CD4-positive, alpha-beta T cell treated with Interleukin-15 for 4 hours (primary cell): ENCODE data around the gene SETBP1.

ENCODE experiments used
- DNase-seq: peaks from one replicate; pipeline ENCODE4 v3.0.0-alpha.2; 2020; ENCODE audit warnings: low spot score

SETBP1 gene

GRCh38 chr18:44761812-44762211 is 81.1 kb downstream of the SETBP1 start:
- no peak for DNase-seq

GRCh38 chr18:44763327-44763726 is 82.6 kb downstream of the SETBP1 start:
- DNase-seq = no peak

DNA sequence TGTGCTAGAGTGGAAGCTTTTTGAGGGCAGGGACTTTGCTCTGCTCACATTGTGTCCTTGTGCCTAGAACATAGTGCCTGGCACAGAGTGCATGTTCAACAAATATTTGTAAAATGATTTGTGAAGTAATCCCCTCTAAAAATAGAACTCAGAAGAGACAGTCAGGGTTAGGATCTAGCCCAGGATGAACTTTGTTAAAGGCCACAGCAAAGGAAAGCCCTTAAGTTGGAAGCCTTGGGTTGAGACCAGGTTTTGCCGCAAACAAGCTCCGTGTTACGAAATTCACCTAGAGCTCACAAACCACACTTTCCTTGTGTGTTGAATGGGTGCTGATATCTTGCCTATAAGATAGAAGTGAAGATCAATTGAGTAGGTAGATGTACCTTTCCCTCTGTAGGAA is 84.2 kb downstream of the SETBP1 start:
- no peak for DNase-seq

- no peak for DNase-seq
These were observed 84.8 kb downstream of the SETBP1 start for GRCh38 chr18:44765456-44765855.

- no peak for DNase-seq
These were observed 85.8 kb downstream of the SETBP1 start for GRCh38 chr18:44766450-44766849.

- no peak for DNase-seq
These were observed 87.1 kb downstream of the SETBP1 start for GRCh38 chr18:44767807-44768206.

DNA sequence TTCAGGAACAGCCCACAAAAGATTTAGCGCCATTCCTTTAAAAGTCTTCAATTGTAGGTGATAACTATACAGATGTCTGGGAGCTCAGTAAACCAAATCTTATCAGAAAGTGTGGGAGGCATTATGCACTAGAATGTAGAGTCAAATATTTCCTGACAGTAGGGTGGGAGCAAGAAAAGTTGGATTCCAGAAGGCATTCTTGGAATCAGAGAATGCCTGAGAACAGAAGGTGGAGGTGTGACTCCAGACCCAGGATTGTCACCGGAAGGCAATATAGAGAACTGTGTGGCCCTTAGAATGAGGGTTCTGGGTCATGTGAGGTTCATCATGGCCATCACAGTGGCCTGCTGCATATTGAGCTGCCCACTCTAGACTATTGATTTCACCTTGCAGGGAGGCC is 90.0 kb downstream of the SETBP1 start:
- no peak for DNase-seq

DNA sequence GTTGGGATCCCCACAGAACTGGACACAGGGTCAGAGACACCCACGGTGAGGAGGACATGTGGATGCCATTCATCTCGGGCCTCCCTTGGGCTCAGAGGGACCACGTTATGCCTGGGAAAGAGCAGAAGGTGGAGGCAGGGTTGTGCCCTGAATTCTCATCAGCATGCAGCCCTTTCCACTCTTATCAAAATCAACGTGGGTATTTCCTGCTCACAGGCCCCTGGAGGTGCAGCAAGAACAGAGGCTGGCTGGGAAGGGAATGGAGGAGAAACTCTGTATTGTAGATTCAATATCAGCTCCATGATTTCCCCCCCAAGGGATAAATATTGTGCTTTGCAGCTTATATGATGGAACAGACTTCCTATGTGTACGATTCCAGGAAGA is 90.9 kb downstream of the SETBP1 start:
- no peak for DNase-seq

GRCh38 chr18:44771956-44772917 is 91.5 kb downstream of the SETBP1 start:
- no peak for DNase-seq

DNA sequence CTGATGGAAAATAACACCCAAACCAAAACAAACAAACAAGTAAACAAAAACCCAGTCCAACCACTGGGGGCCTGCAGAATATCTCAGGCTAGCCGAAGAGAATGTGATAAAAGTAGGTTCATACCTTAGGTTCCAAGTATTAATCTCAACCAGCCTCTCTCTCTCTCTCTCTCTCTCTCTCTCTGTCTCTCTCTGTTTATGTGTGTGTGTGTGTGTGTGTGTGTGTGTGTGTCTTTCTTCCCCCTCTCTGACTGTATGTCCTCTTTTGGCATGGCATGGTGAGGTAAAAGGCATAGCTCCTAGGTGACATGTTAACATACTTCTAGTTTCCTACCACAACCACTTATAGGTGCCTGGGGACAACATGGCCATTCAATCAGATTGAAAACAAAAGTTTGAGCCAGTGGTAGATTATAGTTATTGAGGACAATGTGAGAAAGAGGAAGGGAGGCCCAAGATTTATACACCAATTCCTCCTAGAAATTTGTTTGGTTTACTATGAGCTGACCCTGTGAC is 93.0 kb downstream of the SETBP1 start:
- DNase-seq = no peak

DNA sequence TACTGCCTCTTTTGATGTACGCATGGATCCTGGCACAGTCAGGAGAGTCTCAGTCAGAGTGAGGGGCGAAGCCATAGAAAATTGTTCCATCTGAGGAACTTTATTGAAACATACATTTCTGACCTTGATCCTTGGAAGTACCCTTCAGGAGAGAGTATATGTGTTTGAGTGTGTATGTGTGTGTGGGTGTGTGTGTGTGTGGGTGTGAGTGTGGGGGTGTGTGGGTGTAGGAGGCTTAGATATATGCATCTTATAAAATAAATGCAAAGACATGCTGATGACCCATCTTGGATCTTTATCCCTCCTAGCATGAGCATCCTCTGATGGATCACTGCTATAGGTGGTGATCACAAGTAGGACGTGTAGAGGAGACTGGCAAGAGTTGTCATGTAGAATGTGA is 93.5 kb downstream of the SETBP1 start:
- no peak for DNase-seq

DNA sequence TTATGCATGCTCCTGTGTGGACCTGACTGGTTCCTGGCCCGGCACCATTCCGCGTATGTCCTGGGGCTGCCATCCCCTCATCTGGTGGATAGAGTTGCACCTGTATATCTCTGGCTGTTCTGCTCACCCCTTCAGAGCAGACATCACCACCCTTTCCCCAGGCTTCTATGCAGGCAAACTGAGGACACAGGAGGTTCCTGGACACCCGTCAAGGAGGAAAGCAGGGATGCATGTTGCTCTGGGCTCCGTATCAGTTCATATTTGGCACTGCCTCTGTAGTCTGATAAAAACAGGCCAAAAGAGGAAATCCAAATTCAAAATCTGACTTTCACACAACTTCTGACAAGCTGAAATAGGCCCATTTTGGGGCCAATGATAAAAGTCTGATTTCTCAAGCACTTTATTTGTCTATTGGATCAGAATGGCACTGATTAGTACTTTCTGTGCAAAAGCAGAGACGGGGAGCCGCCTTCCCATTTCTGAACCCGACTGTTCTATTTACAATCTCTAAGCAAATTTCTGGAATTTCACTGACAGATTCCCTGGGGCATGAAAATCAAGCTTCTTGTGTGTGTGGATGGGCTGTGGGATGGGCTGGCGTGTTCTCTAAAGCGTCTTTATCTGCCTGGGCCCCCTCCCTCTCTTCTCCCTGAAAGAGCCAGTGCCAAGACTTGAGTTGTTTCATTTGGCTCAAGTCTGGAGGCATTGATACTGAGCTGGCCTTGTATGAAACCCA is 96.9 kb downstream of the SETBP1 start:
- no peak for DNase-seq

DNA sequence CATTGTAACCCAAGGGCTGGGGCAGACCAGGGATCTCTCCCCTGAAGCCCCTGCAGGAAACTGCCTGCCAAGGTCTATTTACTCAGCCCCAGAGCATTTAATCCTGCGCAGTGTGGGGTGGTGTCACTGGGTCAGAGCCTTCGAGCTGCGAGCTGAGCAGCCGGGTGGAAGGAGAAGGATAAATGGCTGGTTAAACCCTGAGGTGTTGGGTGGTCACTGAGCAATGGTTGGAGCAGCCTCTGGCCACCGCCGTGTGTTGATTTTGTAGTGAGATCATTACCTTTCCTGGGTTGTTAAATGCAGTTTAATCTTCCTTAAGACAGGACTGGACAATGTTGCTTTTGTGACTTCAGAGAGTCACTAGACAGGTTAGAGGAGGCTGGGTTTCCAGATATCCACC is 98.1 kb downstream of the SETBP1 start:
- DNase-seq = no peak

GRCh38 chr18:44779753-44780292 is 99.1 kb downstream of the SETBP1 start:
- DNase-seq = no peak

DNA sequence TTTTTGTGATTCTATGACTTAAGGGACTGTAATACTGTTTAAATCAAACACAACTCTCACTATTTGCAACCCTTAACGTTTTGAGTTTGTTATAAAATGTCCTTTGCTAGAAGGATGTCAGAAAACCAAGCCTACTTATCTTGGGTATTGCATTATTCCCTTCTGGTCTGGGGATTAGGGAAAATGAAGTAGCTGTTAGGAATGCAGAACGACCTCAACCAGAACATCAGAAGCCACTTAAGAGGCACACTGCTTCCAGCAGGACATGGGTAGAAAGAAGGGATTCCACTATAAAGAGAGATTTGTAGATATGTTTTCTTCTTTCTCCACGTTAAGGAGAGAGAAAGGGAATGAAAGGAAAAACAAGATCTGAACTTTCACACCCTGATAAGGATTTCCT is 101.2 kb downstream of the SETBP1 start:
- DNase-seq = no peak

GRCh38 chr18:44782617-44783016 is 101.9 kb downstream of the SETBP1 start:
- no peak for DNase-seq

DNA sequence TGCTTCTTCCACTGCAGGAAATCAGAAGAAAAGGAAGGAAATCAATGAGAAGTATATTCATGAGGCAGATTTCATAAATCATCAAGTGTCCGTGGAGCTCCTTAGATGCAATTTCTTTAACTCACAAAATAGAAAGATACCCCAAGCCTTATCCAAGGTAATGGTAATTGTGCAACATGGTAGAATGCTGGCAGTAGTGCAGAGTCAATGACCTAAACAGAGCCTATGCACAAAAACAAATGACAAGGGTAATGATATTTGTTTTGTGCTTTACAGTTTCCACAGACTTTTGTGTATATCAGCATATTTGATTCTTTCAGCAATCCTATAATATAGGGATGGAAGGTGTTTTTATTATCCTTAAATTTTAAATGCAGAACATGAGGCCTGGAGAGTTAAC is 102.7 kb downstream of the SETBP1 start:
- no peak for DNase-seq

- DNase-seq = no peak
These were observed 105.6 kb downstream of the SETBP1 start for GRCh38 chr18:44786257-44786656.

GRCh38 chr18:44786688-44787087 is 106.0 kb downstream of the SETBP1 start:
- no peak for DNase-seq

DNA sequence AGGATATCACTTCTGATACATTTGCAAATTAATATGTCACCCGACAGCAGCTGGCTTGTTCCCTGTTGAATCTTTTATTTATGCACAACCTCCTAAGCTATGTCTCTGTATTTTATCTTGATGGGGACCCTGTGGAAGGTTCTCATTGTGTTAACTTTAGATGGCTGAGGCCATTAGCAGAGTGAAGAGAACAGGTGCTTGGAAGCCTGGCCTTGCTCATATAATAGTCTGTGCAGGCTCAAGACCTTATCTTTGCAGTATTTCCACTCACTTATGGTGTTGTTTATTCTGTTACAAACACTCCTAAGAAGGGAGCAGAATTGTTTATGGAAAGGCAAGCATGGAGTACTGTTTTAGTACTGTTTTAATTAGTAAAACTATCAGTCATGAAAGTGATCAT is 107.6 kb downstream of the SETBP1 start:
- DNase-seq = no peak

DNA sequence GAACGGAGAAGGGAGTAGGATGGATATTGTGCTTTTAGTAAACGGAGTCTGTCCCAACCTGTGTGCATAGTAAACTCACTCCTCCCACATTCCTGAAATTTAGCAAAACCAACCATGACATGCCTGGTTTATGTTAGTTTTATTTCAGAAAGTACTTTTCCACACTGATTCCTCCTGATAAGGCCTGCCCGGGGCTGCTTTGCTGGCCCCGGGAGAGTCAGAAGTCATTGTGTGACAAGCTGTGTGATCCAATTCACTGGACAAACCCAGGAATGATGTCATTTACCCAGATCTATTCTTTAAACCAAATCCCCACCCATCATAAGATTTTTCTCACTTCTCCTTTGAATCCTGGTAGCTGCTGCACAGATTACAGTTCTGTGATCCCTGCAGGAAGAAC is 109.0 kb downstream of the SETBP1 start:
- no peak for DNase-seq

DNA sequence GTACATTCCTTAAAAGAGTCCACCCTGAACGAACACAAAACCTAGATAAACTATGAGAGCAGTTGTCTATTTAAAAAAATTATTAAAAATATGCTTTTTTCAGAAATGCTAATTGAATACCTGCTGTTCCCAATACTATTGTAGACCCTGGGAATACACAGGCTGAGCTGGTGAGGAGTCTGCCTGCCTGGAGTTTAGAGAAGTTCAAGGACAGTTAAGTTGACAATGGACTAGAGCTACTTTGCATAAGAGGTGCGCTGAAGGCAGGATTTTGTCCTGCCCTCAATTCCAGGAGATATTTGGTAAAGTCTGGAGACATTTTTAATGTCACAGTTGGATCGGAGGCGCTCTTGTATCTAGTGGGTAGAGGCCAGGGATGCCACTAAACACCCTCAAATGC is 110.2 kb downstream of the SETBP1 start:
- DNase-seq = no peak

- no peak for DNase-seq
These were observed 110.8 kb downstream of the SETBP1 start for GRCh38 chr18:44791520-44791919.
